Superior temporal gyrus (tissue), 1 donor: ENCODE results near the gene CASR.

Experiments
- DNase-seq: peaks from one replicate; pipeline ENCODE4 v3.0.0-alpha.2; 2016; ENCODE audit errors: extremely low spot score

CASR gene

DNA sequence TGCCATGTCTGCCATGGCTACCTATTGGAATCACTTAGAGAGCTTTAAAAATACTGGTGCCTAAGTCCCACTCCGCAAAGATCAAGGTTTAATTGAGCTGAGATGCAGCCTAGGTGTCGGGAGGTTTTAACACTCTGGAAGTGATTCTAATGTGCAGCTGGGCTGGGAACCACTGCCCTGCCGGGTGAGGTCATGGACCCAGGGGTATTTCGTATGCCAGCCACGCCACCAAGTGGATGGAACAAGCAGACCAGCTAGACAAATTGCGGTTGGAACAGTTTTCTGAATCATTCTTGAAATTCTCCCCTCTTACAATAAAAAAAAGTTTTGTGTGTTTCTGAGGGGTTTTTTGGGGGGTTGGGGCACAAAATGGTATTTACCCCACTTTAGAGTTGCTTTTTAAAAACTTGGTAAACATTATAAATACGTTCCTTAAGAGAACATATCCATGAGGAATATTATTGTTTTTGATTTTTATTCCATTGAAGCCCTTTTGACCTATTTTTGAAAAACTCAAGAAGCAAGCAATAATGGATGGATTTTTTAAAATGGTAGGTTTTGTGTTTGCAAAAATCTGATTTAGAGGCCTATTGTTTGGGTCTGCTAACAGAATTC, 75.4 kb downstream of the CASR start:
- peak; percentile 71 for DNase-seq

DNA sequence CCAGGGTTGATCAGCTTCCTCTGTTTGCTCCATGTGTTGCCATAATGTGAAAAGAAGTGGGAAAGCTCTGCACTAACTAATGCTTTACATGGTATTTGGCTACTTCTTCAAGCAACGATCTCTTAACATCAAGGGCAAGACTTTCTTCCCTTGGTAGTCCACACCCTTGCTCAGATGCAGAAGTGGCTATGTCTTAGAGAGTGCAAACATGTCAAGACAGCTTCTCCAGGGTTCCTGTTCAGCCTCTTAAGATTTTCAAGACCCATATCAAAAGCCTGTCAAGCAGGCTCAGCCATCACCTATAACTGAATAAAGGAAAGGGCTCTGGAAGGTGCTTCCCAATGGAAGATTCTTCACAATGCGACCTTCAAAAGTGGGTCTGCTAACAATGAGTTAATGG, 76.7 kb downstream of the CASR start:
- no peak for DNase-seq

GRCh38 chr3:122263058-122263457, 79.6 kb downstream of the CASR start:
- no peak for DNase-seq

DNA sequence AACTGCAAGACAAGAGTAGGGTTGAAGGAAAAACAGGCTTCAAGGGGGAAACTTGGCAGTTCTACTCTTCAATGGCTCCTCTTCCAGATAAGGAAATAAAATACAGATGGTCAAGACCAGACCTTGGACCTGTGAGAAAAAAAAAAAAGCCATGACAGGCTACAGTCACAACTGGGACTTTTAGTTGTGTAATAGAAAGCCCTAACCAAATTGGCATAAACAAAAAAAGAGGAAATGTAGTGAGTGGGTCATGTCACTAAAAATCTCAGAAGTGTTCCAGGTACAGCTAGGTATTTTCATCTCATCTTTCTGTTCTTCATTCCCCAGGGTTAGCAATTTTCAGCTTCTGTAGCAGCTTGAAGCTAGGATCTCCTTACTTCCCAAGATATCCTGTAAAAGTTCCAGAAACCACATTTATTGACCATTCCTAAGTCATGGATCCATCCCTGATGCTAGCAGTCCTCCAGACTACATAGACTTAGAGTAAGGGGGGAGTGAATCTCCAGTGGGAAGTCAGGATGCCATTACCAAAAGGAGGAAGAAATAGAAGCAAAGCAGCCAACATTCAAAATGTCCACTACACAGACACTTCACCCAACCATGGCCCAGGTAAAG, 80.6 kb downstream of the CASR start:
- no peak for DNase-seq

- no peak for DNase-seq
These were observed 82.5 kb downstream of the CASR start for GRCh38 chr3:122265957-122266356.

DNA sequence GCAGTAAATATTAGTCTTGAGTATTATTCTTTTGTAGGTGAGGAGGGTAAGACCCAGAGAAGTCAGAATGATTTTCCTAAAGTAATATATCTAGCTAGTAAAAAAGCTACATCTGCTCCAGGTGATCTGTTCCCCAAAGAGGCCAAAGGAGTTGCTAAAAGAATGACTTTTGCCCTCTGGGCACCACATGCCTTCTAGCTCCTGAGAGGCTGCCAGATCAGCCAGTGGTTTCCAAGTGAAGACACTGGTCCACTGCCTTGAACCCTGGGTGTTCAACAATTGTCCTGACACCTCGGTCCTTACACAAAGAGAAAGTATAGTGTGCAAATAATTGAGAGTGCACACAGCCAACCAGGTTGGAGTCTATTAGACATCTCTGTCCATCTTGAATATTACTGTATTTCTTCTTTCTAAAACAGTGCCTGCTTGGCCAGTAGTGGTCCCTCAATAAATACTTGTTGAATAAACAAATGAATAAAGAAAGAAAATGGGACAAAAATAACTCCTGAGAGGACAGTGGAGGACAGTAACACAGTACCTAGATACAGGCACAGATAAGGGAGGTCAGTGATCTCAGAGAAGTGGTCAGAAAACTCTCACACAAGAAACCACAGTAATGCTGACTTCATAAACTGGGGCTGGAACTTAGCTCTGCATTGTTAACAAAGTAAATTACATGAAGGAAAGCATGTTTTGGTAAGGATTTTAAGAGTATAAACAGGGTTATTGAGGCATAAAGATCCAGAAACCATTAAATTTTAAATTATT, 85.0 kb downstream of the CASR start:
- no peak for DNase-seq

- no peak for DNase-seq
These were observed 85.6 kb downstream of the CASR start for GRCh38 chr3:122269045-122269444.

- DNase-seq, result no peak
These were observed 87.9 kb downstream of the CASR start for GRCh38 chr3:122271246-122271898.

DNA sequence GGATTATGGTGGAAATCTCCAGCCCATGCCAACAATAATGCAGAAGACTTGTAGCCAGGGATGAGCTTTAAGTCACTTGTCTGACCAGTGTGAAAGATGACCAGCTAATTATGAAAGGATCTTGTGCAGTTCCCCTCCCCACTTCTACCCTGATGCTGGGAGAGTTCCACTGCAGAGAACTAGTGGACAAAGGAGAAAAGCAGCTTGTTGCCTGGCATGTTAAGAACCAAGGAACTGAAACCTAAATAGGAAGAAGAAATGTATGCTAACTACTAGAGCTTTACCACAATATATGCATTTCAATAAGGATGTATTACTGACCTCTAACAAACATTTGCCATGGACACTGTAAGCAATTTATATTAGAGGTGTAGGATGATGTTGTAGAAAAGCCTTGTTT, 89.4 kb downstream of the CASR start:
- DNase-seq, result no peak

GRCh38 chr3:122273498-122273897, 90.0 kb downstream of the CASR start:
- no peak for DNase-seq

- DNase-seq, result no peak
These were observed 98.4 kb downstream of the CASR start for GRCh38 chr3:122281891-122282290.

DNA sequence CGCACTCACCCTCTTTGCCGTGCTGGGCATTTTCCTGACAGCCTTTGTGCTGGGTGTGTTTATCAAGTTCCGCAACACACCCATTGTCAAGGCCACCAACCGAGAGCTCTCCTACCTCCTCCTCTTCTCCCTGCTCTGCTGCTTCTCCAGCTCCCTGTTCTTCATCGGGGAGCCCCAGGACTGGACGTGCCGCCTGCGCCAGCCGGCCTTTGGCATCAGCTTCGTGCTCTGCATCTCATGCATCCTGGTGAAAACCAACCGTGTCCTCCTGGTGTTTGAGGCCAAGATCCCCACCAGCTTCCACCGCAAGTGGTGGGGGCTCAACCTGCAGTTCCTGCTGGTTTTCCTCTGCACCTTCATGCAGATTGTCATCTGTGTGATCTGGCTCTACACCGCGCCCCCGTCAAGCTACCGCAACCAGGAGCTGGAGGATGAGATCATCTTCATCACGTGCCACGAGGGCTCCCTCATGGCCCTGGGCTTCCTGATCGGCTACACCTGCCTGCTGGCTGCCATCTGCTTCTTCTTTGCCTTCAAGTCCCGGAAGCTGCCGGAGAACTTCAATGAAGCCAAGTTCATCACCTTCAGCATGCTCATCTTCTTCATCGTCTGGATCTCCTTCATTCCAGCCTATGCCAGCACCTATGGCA, 100.5 kb downstream of the CASR start:
- DNase-seq, result no peak

GRCh38 chr3:122284486-122284885, 101.0 kb downstream of the CASR start:
- DNase-seq, result no peak

GRCh38 chr3:122294359-122294758, 110.9 kb downstream of the CASR start:
- no peak for DNase-seq

- DNase-seq, result no peak
These were observed 112.0 kb downstream of the CASR start for GRCh38 chr3:122295266-122296062.

DNA sequence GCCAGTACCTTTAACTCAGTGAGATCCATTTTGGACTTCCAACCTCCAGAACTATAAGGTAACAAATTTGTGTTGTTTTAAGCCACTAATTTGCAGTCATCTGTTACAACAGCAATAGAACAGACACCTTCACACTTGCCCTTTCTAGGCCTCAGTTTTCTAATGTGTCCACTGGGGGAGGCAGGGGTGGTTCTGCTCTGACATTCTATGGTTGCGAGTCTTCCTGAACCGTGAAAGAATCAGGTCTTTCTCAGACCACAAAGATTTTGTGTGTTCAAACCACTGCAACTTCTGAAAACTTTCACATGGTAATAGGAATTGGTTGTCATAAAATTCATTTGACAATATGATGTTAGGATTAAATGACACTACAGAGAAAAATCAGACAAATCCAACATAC, 114.8 kb downstream of the CASR start:
- DNase-seq, result no peak

DNA sequence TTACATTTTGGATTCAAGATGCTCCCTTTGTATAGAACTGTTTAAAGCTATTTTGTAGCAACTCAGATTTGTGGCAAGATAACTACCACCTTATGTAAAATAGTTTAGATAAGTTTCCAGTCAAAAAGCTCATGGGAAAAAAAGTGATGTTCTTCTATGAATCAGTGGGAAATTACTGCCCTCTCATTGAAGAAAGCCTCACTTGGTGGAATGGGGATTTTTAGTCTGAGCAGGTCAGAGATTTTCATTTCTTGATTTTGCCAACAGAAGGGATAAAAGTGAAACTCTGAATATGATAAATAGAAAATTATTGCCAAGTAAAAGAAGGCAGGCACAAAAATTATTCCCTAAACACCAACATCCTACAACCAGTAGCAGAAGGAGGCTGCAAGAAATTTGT, 115.7 kb downstream of the CASR start:
- DNase-seq, result no peak

GRCh38 chr3:122299872-122300460, 116.5 kb downstream of the CASR start:
- DNase-seq, result no peak

DNA sequence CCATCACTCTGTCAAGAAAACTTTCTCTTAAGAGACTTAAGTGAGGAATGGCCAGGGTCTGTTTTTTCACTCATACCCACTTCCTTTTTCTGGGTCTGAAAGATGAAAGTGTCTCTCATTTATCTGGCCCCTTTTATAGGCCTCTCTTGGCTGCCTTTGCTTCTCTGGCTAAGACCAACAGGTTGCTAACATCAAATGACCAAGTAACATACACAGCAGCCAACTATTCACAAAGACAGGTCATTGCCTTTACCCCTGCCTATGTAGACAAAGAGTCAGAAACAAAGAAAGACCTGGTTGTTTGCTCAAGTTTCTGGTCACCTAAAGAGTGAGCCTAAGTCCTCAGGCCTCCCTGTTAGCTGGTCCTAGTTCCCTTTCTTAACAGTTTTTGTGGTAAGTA, 117.6 kb downstream of the CASR start:
- no peak for DNase-seq

GRCh38 chr3:122305818-122306621, 122.6 kb downstream of the CASR start:
- no peak for DNase-seq
